Glutamatergic neuron (in vitro differentiated cells): ENCODE results near the gene RAB3D. TPM values are rescaled to one million over a fixed set of nuclear protein-coding genes. Genes with fewer than 3 reads are reported as not detected.

Experiments used
- DNase-seq: peaks from one replicate; pipeline ENCODE4 v3.0.0; 2022
- H3K27ac Mint-ChIP-seq: one replicate; pipeline ENCODE4 v1.8.0; 2020; ENCODE audit warnings: mild to moderate bottlenecking, mixed read lengths, inconsistent platforms; ENCODE audit not compliant: unreplicated experiment
- H3K27me3 Mint-ChIP-seq: one replicate; pipeline ENCODE4 v1.8.0; 2020; ENCODE audit warnings: mild to moderate bottlenecking, moderate library complexity, mixed read lengths, inconsistent platforms; ENCODE audit not compliant: unreplicated experiment
- H3K36me3 Mint-ChIP-seq: one replicate; pipeline ENCODE4 v1.8.0; 2020; ENCODE audit warnings: mild to moderate bottlenecking, mixed read lengths, inconsistent platforms; ENCODE audit not compliant: unreplicated experiment
- H3K4me1 Mint-ChIP-seq: one replicate; pipeline ENCODE4 v1.8.0; 2020; ENCODE audit warnings: mild to moderate bottlenecking, low read depth, mixed read lengths, inconsistent platforms; ENCODE audit not compliant: unreplicated experiment
- H3K4me3 Mint-ChIP-seq: one replicate; pipeline ENCODE4 v1.8.0; 2020; ENCODE audit warnings: mild to moderate bottlenecking, mixed read lengths, inconsistent platforms; ENCODE audit not compliant: unreplicated experiment
- H3K9me3 Mint-ChIP-seq: one replicate; pipeline ENCODE4 v1.8.0; 2020; ENCODE audit warnings: mild to moderate bottlenecking, moderate library complexity, mixed read lengths, inconsistent platforms; ENCODE audit not compliant: unreplicated experiment
- CTCF ChIP-seq: fragments of 200-600 bp; sonication (generic); IDR thresholded peaks from one replicate; pipeline ENCODE4 v1.5.0; 2021; ENCODE audit not compliant: partially characterized antibody, unreplicated experiment
- total RNA-seq: library from RNA; stranded (reverse); fragmentation: NEBNext Ultra II Directional; extraction: Animal tissue kit (Norgen Biotek cat#: 25700); gene quantifications from one replicate; pipeline ENCODE4 v1.2.1, GENCODE V29; 2021; ENCODE audit not compliant: unreplicated experiment

RAB3D gene
- total RNA-seq, 1 donor from 2014 or later = 130 TPM

GRCh38 chr19:11304936-11305335 is 34.5 kb downstream of the RAB3D start:
- Mint-ChIP-seq H3K27ac (peak overlapping the region; percentile 22), H3K36me3 (peaks cover 6% of the 10 kb centered on the region), H3K9me3 (peaks cover 4% of the 10 kb centered on the region), H3K4me1 (peaks cover 1% of the 10 kb centered on the region), H3K4me3 (no peak overlapping the region), H3K27me3 (peaks cover 4% of the 10 kb centered on the region)
- no peak for DNase-seq
- no peak for TF ChIP-seq CTCF

GRCh38 chr19:11300811-11301120 is 38.7 kb downstream of the RAB3D start:
- Mint-ChIP-seq H3K27me3 (peaks cover 5% of the 10 kb centered on the region), H3K27ac (no peak overlapping the region), H3K4me1 (peaks cover 1% of the 10 kb centered on the region), H3K4me3 (no peak overlapping the region), H3K9me3 (peaks cover 4% of the 10 kb centered on the region), H3K36me3 (peaks cover 6% of the 10 kb centered on the region)
- DNase-seq = no peak
- TF ChIP-seq CTCF = no peak

DNA sequence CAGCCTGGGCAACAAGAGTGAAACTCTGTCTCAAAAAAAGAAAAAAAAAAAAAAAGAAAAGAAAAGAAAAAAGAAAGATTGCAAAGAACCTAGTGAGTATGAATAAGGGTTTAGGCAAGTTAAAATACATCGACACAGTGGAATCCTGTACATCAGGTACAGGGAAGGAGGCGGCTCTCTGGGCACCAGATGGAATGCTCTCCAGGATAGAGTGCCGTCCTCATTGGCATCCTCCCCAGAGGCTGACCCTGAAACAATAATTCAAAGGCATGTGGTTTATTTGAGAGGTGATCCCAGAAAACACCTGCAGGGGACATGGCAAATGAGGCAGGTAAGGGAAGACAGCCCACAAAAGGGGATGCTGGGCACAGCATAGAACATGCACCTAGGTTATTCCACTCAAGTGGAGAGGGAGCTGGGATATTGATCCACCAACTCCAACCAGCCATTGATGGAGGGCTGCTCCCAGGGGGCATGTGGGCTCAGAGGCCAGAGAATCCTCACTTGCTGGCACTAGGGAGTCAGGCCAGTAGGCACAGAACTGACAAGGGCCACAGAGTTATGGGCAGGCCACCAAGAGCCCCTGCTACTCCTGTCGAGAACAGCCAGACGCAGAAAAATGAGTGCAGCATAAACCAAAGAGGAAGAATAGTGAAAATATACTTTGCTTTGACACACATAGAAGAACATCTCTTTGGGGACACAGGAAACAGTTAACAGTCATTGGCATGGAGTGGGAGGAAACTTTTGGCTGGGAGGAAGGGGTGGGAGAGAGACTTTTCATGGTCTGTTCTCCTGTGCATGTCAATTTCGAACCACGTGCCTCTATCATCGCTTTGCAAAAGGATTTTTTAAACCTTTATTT is 39.3 kb downstream of the RAB3D start:
- no peak for TF ChIP-seq CTCF
- Mint-ChIP-seq H3K4me1 (peaks cover 1% of the 10 kb centered on the region), H3K27ac (no peak overlapping the region), H3K4me3 (no peak overlapping the region), H3K27me3 (peaks cover 6% of the 10 kb centered on the region), H3K36me3 (peaks cover 6% of the 10 kb centered on the region), H3K9me3 (peaks cover 4% of the 10 kb centered on the region)
- DNase-seq = no peak

GRCh38 chr19:11296264-11296663 is 43.2 kb downstream of the RAB3D start:
- H3K4me3 Mint-ChIP-seq = no peak overlapping the region
- H3K9me3 Mint-ChIP-seq = peaks cover 6% of the 10 kb centered on the region
- no peak for TF ChIP-seq CTCF
- H3K4me1 Mint-ChIP-seq = peaks cover 4% of the 10 kb centered on the region
- DNase-seq = no peak
- peaks cover 6% of the 10 kb centered on the region for H3K36me3 Mint-ChIP-seq
- peaks cover 4% of the 10 kb centered on the region for H3K27me3 Mint-ChIP-seq
- no peak overlapping the region for H3K27ac Mint-ChIP-seq

DNA sequence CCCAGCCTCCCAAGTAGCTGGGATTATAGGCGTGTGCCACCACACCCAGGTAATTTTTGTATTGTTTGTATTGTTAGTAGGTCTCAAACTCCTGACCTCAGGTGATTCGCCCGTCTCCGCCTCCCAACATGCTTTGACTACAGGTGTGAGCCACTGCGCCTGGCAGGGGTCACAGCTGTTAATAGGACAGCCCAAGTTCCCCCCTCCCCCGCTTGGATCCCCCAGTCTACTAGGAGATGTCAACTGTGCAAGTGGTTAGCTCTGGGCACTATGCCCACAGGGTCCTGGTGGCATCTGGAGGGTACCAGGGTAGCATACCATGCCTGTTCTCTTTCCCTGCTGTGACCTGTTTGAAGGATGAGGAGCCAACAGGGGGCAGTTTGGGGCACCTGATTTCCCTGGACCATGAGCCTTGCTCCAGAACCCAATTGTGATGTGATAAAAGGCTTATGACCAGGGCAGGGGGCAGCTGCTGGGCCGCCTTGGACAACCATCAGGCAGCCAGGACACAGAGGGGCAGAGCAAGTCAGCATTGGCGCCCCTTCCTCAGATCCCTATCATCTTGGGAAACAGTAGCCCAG is 43.7 kb downstream of the RAB3D start, which contains the start of gene TSPAN16:
TSS of gene TSPAN16 (plus strand) at position 496 of the 581 bp plus-strand sequence. CDS start 138 bp downstream, outside the sequence.
- TF ChIP-seq CTCF = no peak
- H3K4me1 Mint-ChIP-seq = peaks cover 4% of the 10 kb centered on the region
- no peak within 1 kb of the TSS for H3K4me3 Mint-ChIP-seq
- no peak for DNase-seq
- peaks cover 6% of the 10 kb centered on the region for H3K36me3 Mint-ChIP-seq
- H3K9me3 Mint-ChIP-seq = peaks cover 6% of the 10 kb centered on the region
- H3K27me3 Mint-ChIP-seq = peaks cover 4% of the 10 kb centered on the region
- no peak within 1 kb of the TSS for H3K27ac Mint-ChIP-seq
